ENCODE results near the gene GGA1.

Gene GGA1

GRCh38 chr22:37632174-37633088 lies 23.8 kb downstream of the GGA1 start:
- DNase-seq = no peak

- DNase-seq = no peak
Measured at GRCh38 chr22:37633089-37633624, 24.5 kb downstream of the GGA1 start.

- peak; percentile 94 for DNase-seq
Measured at GRCh38 chr22:37633625-37634416, 25.2 kb downstream of the GGA1 start.

GRCh38 chr22:37634417-37634924 lies 25.8 kb downstream of the GGA1 start:
- no peak for DNase-seq

- DNase-seq = no peak
Measured at GRCh38 chr22:37635157-37635556, 26.5 kb downstream of the GGA1 start.

GRCh38 chr22:37636186-37636948 lies 27.7 kb downstream of the GGA1 start:
- DNase-seq = peak; percentile 79

- DNase-seq = no peak
Measured at GRCh38 chr22:37636949-37637273, 28.3 kb downstream of the GGA1 start.

GRCh38 chr22:37638391-37639069 lies 29.9 kb downstream of the GGA1 start:
- DNase-seq = no peak

GRCh38 chr22:37639070-37639760 lies 30.6 kb downstream of the GGA1 start, which contains the start of gene SH3BP1:
Gene SH3BP1 (plus strand): TSS chr22:37639669. CDS start chr22:37639788, 119 bp downstream.
- peak; percentile 34 for DNase-seq

GRCh38 chr22:37639771-37640590 lies 31.3 kb downstream of the GGA1 start:
- peak; percentile 33 for DNase-seq

- no peak for DNase-seq
Measured at GRCh38 chr22:37640591-37641560, 32.2 kb downstream of the GGA1 start.

GRCh38 chr22:37641561-37641949 lies 32.9 kb downstream of the GGA1 start:
- no peak for DNase-seq

GRCh38 chr22:37643225-37643847 lies 34.7 kb downstream of the GGA1 start:
- no peak for DNase-seq

- no peak for DNase-seq
Measured at GRCh38 chr22:37647317-37647716, 38.7 kb downstream of the GGA1 start.

GRCh38 chr22:37647928-37648327 lies 39.3 kb downstream of the GGA1 start:
- no peak for DNase-seq

- DNase-seq = no peak
Measured at GRCh38 chr22:37650463-37651136, 42.0 kb downstream of the GGA1 start.

- no peak for DNase-seq
Measured at GRCh38 chr22:37654563-37655251, 46.1 kb downstream of the GGA1 start.

GRCh38 chr22:37655252-37655563 lies 46.6 kb downstream of the GGA1 start:
- DNase-seq = no peak

All from GF-D8 (cell line).